GM18502 (cell line): ENCODE measurements around the gene ZBTB40.

Source experiments
- ATAC-seq: cut with Tn5 transposase; IDR thresholded peaks from one replicate; pipeline ENCODE4 v1.9.1; 2021; ENCODE audit warnings: mild to moderate bottlenecking; ENCODE audit not compliant: unreplicated experiment, poor library complexity

ZBTB40 gene

DNA sequence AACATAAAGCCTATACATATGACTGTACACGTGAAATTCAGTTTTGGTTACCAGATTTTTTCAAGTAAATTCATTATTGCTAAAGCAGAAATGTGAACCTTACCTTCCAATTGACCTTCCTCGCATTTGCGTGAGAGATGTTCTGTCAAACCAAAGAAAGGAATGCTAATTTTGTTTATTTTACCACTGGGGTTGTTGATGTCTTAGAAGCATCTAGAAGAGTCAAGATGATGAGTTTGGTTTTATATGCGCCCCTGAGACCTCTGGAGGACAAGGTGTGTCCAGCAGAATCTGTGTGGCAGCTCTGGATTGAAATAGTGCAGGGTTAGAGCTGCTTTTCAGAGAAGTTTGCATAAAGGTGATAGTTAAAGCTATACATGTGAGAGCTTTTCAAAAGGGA, 48.4 kb downstream of the ZBTB40 start:
- ATAC-seq: no peak

DNA sequence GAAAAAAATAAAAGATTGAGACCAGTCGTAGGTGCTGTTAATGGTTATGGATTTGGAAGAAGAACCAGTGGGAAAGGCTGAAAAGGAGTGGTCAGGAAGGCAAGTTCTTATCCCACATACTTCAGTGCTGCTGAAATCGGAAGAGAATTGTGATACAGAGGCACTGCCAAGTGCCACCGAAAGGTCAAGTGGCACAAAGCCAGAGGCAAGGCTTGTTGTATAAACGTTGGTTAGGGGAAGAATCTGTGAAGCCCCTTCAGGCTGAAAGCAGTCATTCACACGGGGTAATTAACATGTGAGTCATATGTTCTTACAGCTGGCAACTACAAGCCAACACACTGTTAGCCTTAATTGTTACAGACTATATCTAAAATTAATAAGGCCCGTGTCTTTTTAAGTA, 48.8 kb downstream of the ZBTB40 start:
- no peak for ATAC-seq

DNA sequence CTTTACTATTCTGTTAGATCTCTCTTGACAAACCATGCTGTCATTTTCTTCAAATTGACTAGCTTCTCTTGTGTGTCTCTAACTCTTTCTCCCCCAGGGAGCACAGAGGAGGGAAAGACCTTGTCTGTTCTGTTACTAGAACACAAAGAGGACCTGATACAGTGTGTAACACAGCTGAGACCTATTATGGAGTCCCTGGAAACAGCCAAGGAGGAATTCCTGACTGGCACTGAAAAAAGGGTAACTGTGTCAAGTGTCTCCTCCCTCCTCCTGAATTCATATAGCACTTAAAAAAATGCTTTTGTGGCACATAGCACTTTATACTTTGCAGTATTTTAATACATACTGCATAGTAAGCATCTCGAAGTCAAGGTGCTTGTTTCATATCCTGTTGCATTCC, 50.6 kb downstream of the ZBTB40 start:
- ATAC-seq: no peak

DNA sequence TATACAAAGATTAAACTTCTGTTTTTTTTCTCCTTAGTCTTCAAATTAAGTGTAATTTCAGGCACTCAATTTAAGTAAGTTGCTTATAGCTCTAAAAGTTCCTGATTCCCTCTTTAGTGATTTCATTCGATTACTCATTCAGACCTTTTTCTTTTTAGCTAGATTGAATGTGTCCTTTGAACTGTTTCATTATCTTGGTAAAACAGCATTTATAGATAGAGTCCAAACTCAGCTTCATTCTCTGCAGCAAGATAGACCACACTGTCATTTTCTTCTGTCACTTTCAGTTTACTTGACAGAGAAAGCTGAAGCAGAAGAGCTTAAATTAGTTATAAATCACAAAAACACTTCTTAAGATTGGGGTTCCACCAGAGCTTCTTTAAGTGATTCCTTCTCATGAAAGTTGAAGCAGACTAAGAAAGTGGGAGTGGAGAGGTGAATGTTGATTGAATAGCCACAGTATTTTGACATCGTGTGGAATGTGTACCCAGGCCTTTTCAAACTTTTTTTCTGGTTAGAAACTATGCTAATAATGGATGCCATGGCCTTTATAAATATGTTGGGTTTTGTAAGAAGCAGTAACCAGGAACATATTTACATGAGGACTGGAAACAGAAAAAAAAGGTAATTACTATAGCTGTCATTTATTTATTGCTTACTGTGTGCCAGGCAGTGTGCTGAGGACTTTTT, 52.2 kb downstream of the ZBTB40 start:
- ATAC-seq: no peak

DNA sequence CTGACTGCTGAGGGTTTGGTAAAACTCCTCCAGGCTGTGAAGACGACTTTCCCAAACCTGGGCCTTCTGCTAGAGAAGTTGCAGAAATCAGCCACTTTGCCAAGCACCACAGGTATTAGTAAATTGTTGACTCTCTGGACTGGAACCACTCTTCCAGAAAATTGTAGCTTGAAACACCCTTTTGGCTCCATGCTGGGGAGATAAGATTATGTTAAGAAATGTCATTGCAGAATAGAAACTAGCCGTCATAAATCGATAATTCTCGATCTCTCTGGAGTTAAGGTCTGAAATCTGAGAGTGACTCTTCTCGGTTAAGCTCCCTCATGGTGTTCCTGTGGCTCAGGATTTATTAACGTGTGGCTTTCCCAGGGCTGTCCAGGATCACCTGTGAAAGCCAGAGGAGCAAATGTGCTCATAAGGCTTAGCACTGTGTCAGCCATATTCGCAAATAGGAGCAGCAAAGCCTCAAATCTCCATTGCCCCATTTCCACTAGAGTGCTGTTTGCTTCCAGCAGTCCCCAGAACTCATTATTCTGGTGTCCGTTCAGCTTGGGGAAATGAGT, 54.6 kb downstream of the ZBTB40 start:
- no peak for ATAC-seq

DNA sequence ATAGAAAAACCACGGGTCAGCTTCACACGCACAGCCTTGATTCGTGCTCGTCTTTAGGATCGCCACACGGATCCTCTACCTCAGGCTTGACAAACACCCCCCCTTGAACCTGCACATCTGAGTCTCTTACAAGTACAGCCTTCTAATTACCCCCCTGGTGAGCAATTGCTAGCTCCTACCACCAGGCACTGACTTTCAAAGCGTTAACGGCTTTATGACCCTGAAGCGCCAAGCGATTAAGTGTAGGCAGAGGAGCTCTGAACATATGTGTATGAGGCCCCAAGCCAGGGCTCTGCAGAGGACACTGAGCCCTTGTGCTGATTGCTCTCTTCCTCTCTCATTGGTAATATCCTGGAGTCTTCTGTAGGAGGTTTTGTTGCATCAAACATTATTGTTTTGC, 55.9 kb downstream of the ZBTB40 start:
- ATAC-seq: no peak

DNA sequence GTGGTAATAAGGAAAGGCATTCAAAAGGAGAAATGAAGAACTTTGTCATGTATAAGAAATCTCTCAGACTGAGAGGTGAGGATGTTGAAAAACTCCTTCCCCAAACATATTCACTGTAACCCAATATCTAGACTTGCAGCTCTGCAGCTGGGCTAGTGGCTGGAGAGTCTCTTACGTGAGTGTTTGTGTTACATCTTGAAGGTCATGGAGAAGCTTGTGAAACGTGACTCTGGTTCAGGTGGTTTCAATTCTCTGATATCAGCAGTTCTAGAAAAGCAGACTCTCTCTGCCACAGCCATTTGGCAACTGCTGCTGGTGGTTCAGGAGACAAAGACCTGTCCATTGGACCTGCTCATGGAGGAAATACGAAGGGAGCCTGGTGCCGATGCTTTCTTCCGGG, 56.7 kb downstream of the ZBTB40 start:
- ATAC-seq: no peak

DNA sequence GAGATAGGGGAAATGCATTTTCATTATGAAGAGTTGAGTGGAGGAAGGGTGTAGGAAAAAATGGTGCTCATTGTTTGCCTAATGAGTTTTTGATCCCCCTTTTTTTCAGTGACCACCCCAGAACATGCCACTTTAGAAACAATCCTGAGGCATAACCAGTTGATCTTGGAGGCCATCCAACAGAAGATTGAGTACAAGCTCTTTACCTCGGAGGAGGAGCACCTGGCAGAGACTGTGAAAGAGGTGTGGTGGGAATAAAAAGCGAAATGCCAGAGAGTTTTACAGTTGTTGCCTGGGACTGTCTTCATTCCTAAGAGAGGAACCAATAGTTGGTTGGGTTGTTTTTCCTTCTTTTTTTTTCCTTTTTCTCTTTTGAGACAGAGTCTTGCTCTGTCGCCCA, 57.3 kb downstream of the ZBTB40 start:
- no peak for ATAC-seq

DNA sequence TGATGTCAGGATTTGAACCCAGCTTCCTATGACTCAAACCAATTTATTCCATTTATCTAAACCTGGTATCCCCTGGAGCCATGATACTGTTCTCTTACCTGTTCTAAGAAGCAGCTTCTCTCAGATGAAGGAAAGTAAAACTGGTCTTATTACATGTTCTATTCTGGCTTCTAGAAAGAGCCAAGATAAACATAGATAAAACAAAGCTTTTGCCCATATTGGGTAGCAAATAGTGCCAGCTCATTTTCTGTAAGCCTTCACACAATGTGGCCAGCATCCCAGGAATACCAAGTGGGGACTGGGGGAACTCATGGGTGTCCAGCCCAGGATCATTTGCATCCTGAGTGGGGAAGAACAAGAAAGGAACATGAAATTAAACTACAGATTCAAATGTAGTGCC, 58.2 kb downstream of the ZBTB40 start:
- ATAC-seq: no peak

DNA sequence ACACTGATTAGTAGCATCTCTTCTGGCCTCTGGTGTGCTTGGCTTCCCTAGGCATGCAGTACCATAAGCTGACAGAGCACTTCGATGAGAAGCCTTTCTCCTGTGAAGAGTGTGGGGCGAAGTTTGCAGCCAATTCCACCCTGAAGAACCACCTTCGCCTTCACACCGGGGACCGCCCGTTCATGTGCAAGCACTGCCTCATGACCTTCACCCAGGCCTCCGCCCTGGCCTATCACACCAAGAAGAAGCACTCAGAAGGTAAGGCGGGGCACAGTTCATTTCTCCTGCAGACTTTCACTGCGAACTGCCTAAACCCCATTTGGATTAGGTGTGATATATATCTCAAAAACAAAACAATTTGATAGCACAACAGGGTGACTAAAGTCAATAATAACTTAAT, 61.2 kb downstream of the ZBTB40 start:
- no peak for ATAC-seq

DNA sequence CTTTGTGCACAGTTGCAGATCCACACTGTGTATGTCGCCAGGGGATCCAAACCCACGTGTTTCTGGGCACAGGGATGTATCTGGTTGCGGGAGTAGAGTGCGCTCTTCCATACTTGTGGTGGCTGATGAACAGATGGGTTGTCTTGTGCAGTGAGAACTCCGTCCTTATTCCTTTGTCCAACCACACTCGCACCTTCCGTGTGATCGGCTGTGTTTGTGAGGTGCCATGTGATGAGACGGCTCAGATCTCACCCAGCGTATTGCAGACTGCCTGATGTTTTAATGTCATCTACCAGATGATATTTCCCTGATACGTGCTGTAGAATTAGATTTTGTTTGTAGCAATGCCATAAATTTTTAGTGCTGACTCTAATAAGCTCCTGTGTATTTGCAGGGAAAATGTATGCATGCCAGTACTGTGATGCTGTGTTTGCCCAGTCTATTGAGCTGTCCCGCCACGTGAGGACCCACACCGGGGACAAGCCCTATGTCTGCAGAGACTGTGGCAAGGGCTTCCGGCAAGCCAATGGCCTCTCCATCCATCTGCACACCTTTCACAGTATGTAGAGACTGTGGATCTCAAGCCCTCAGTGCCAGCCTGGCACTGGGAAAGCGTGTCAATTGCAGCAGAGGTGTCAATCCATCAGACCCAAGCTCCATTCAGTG, 65.4 kb downstream of the ZBTB40 start:
- no peak for ATAC-seq

DNA sequence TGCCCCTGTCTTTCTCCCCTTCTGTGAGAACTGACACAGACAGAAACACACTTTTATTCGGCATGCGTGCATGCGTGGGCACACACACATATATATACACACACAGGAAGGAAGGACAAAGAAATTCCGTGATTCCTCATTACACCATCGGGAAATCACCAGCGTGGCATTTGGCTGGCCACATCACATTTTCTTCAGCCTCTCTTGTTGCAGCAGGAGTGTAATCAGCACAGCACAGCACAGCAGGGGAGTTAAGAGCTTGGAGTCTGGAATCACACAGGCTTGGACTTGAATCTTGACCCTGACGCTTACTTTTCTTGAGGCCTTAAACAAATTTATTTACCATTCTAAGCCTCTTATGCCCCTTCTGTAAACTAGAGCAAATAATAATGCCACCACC, 66.3 kb downstream of the ZBTB40 start:
- ATAC-seq: no peak

DNA sequence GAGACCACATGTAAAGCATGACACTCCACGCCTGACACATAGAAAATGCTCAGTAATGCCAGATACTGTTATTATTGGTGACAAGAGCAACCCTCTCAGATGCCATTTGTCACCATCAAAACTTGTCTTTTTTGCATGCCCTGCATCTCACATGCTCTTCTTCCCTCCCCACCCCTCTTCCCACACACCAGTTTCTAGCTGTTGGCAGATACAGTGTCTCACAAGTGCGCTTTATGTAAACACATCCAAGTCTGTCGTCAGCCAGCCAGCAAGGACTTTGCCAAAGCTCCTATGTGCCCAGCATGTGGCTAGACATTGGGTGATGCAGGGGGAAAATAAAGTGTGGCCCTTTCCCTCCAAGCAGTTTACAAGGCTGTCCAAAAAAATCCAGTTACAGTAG, 66.7 kb downstream of the ZBTB40 start:
- no peak for ATAC-seq

DNA sequence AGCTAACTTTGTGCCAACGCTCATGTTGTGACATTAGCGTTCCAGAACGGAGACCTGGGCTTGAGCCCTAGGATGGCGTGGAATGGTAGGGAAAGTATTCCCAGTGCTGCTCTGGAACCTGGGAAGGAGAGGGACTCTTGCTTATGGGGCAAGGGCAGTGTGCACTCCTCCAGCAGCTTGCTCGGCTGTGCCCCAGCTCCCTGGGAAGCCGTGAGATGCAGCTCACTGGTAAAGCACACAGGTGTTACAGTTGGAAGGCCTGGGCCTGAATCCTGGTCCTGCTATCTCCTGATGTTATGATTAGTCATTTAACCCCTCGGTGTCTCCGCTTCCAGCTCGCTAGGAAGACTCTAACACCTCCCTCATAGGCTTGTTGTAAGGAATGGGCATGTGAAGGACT, 69.2 kb downstream of the ZBTB40 start:
- ATAC-seq: no peak

DNA sequence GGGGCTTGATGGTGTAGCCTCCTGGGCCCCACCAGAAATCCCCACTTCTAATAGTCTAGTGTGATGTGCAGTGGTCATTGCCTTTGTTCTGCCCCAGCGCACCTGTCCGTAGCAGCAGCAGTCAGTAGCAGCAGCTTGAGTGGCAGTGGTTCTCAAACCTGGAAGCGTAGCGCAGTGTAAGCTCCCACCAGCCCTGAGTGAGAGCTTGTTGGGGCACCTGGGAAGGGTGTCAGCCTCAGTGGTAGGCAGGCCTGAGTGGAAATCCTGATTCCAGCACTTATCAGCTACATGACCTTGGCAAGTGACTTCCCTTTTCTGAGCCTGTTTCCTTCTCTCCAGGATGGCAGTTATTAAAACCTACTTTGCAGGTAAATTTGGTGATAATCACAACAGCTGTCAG, 70.0 kb downstream of the ZBTB40 start:
- ATAC-seq: no peak

DNA sequence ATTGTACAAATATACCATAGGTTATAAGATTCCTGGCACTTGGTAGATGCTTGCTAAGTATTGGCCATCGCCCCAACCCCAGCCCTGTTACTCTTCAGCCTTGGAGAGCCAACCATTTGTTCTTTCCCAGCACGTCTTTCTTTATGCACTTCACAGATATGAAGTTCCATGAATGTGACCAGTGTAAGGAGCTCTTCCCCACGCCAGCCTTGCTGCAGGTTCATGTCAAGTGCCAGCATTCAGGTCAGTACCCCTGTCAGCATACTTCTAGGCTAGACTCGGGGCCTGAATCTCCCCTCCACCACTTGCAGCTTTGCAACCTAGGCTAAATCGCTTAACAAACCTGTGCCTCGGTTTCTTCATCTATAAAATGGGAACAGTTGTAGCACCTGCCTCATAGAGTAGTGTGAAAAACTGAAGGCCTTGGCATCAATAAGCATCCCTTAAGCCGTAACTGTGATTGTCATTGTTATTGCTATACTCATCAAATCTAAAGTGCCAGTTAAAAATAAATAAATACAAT, 70.6 kb downstream of the ZBTB40 start:
- no peak for ATAC-seq

DNA sequence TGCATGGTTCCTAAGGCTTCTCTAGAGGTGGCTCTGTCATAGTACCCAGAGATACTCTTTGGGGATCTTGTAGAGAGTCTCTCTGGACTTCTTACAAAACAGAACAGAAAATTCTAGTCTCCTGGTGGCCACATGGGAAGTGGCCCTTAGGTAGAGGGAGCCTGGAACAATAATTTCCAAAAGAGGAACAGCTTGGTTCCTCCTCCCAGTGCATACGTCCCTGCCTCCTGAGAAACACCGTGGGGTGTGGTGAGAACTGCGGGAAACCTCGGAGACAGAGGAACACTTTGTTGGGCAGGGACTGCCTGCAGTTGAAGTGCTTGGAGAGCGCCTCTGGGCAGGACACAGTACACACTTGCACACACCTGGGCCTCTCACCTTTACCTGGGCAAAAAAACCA, 72.8 kb downstream of the ZBTB40 start:
- no peak for ATAC-seq

DNA sequence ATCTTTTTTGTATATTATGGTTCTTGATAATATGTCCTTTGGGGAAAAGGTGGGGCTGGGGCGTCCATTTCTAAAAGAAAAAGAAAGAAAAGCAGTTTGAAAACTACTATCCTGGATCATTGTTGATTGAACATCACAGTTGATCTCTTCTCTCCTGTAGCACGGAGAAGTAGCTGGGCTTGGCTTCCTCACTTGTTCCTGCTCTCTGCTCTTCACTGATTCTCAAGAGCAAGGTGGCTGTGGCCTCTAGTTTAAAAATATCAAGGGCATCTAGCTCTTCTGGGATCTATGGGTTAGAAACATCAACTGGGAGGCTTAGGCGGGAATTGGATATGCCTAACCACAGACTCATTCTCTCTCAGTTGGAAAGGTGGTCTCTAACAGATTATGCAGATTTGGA, 73.6 kb downstream of the ZBTB40 start:
- ATAC-seq: no peak

DNA sequence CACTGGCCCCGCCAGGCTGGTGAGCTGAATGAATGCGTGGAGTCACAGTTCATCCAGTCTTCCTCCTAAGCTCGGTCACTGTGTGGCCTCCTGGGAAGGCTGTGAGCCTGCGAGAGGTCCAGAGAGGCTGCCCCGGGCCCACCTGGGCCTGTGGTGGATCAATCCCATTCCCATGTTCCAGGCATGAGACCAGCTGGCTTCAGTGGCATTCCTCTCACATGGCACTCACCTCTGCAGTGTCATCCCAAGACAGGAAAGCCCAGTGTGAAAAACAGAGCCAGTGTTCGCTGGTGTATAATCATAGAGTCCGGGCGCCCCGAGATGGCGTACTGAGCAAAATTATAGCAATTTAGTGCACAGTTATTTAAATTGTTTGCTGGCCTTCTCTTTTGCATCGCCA, 74.0 kb downstream of the ZBTB40 start:
- no peak for ATAC-seq

DNA sequence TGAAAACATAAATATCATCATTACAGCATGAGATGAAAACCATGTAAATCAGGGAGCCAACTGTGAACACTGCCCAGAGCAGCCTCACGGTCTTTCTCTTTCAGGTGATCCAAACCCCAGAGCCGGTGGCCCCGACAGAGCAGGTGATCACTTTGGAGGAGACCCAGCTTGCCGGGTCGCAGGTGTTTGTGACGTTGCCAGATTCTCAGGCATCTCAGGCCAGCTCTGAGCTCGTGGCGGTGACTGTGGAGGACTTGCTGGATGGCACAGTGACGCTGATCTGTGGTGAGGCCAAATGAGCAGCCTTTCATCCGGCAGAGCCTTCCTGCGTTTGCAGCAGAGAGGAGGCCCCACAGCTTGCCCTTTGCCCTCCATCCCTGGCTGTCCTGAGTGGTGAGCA, 74.4 kb downstream of the ZBTB40 start:
- ATAC-seq: no peak

DNA sequence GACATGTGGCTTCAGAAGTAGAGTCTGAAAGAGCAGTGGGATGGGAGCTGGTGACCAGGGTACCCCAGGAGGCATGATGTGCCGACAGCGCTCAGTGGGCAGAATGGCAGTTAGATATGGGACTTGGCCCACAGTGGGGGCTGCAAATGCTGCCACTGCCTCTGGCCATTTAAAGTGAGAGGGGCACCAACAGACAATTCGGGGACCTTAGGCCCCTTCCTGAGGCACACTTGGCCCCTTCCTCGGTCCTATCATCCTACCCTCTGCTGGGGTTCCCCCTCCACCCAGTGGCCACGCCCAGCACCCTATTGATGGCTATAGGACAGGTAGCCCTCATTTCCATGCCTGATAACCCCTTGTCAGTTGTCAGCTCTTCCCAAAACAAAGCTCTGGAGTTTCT, 75.0 kb downstream of the ZBTB40 start:
- no peak for ATAC-seq

DNA sequence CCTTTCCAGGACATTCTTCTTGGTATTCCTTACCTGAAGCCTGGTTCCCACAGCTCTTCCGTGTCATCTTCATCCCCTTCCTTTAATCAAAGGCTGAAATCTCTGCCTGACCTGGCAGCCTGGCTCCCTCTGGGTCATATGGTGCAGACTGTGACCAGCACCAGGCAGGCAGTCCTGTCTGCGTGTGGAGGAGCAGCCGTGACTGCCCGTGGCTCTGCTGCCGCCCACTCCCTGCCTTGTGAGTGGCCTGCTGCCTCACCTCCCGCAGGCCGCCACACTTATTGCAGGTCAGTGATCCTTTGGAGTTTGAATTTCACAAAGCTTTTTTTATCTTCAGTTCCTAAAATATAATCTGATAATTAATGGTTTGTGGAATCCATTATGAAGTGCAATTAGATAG, 75.5 kb downstream of the ZBTB40 start:
- ATAC-seq: no peak
